Measurements from ENCODE around the gene C9orf152. TPM values are rescaled to one million over a fixed set of nuclear protein-coding genes. Genes with fewer than 3 reads are reported as not detected.

C9orf152 gene
- total RNA-seq, 4 donors from 2014 or later = not detected

- Histone ChIP-seq H3K4me3 (peak overlapping the region in 1 of 4 donors; percentile 14), H3K4me1 (peaks cover 0 to 4% (median 0%) of the 10 kb centered on the region in 4 donors), H3K27me3 (no peaks in the 10 kb centered on the region), H3K27ac (replicated peaks in 1 of 4) (no peak overlapping the region), H3K36me3 (no peaks in the 10 kb centered on the region), H3K9me3 (no peaks in the 10 kb centered on the region)
- DNase-seq (ENCODE audit: extremely low spot score) = no peak
- intact Hi-C loops (cut with DNase I) = loop anchor here (5.0 kb wide), 1 partner anchor 315 kb away; no protein-coding TSS in a partner anchor
- TF ChIP-seq POLR2A (IDR thresholded peaks at IDR 0.05; ENCODE audit: low read depth) (no peak), EP300 (IDR thresholded peaks at IDR 0.05) (no peak), POLR2AphosphoS5 (IDR thresholded peaks at IDR 0.05) (no peak), CTCF (IDR thresholded peaks at IDR 0.05) (peak; percentile 74 to 79 (median 78))
- WGBS = 34% methylated on average over 8 of the region's 10 CpGs
Observed at GRCh38 chr9:110217656-110218099, 9.7 kb upstream of the C9orf152 start.

- no peaks in the 10 kb centered on the region for H3K9me3 ChIP-seq
- intact Hi-C loops (cut with DNase I) = loop anchor here (5.0 kb wide), 1 partner anchor 312 kb away; no protein-coding TSS in a partner anchor
Observed at GRCh38 chr9:110214586-110215355, 6.8 kb upstream of the C9orf152 start.

GRCh38 chr9:110214090-110214489, 6.1 kb upstream of the C9orf152 start:
- WGBS = 98% methylated on average over 4 of the region's 6 CpGs
- intact Hi-C loops (cut with DNase I) = no loop called here
- TF ChIP-seq EP300 (IDR thresholded peaks at IDR 0.05) (no peak), CTCF (IDR thresholded peaks at IDR 0.05) (no peak), POLR2A (IDR thresholded peaks at IDR 0.05; ENCODE audit: low read depth) (no peak), POLR2AphosphoS5 (IDR thresholded peaks at IDR 0.05) (no peak)
- H3K4me3 ChIP-seq = no peak overlapping the region
- no peaks in the 10 kb centered on the region for H3K36me3 ChIP-seq
- no peak for DNase-seq (ENCODE audit: extremely low spot score)
- no peaks in the 10 kb centered on the region for H3K27me3 ChIP-seq
- peaks cover 0 to 4% (median 0%) of the 10 kb centered on the region in 4 donors for H3K4me1 ChIP-seq
- H3K9me3 ChIP-seq = no peaks in the 10 kb centered on the region
- no peak overlapping the region for H3K27ac ChIP-seq (replicated peaks in 1 of 4)

More at GRCh38 chr9:110214586-110215355, 6.8 kb upstream of the C9orf152 start:
- WGBS = 94% methylated on average over 2 of the region's 2 CpGs
- no peak for DNase-seq (ENCODE audit: extremely low spot score)
- Histone ChIP-seq H3K36me3 (no peaks in the 10 kb centered on the region), H3K4me1 (peaks cover 0 to 4% (median 0%) of the 10 kb centered on the region in 4 donors), H3K4me3 (no peak overlapping the region), H3K27me3 (no peaks in the 10 kb centered on the region), H3K27ac (replicated peaks in 1 of 4) (no peak overlapping the region)
- no peak for TF ChIP-seq POLR2AphosphoS5 (IDR thresholded peaks at IDR 0.05)
- no peak for TF ChIP-seq POLR2A (IDR thresholded peaks at IDR 0.05; ENCODE audit: low read depth)
- no peak for TF ChIP-seq EP300 (IDR thresholded peaks at IDR 0.05)
- TF ChIP-seq CTCF (IDR thresholded peaks at IDR 0.05) = no peak

DNA sequence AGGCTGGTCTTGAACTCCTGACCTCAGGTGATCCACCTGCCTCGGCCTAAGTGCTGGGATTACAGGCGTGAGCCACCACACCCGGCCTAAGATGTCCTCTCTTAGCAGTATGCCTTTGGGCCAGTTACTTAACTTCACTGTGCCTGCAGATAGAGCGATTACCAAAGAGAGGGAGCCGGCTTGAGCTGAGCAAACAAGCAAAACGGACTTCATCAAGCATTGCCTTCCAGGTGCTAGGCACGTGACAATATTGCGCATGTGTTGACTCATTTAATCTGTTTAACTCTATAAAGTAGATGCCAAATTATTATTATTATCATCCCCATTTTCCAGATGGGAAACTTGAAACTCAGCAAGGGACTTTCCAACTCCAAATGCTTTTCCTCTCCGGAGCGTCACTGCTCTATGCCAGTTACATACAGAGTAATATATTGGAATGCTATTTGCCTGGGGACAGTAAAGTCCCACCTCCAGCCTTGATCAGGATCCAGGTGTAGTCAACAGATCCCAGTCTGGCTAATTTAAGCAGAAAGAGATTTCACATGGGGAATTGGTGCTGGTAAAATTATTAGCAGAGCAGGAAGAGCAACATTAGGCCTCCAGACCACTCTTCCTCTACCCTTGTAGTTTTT, 5.6 kb upstream of the C9orf152 start:
- WGBS = 94% methylated on average over 9 of the region's 10 CpGs
- no peak for TF ChIP-seq POLR2AphosphoS5 (IDR thresholded peaks at IDR 0.05)
- no peak for TF ChIP-seq EP300 (IDR thresholded peaks at IDR 0.05)
- no peak for TF ChIP-seq CTCF (IDR thresholded peaks at IDR 0.05)
- TF ChIP-seq POLR2A (IDR thresholded peaks at IDR 0.05; ENCODE audit: low read depth) = no peak
- Histone ChIP-seq H3K36me3 (no peaks in the 10 kb centered on the region), H3K27ac (replicated peaks in 1 of 4) (no peak overlapping the region), H3K27me3 (no peaks in the 10 kb centered on the region), H3K9me3 (no peaks in the 10 kb centered on the region), H3K4me3 (no peak overlapping the region), H3K4me1 (peaks cover 0 to 4% (median 0%) of the 10 kb centered on the region in 4 donors)
- intact Hi-C loops (cut with DNase I) = no loop called here
- DNase-seq (ENCODE audit: extremely low spot score) = no peak

Data from esophagus muscularis mucosa (tissue), 4 donors.